Right lobe of liver (tissue), 6 donors: ENCODE data around the gene PIMREG. TPM values are rescaled to one million over a fixed set of nuclear protein-coding genes. Genes with fewer than 3 reads are reported as not detected.

Experiments used
- ATAC-seq, 4 donors: fragments of 200-7000 bp; cut with Tn5 transposase; one replicate each; pipeline ENCODE4 v1.9.1; 2020; ENCODE audit warnings: mild to moderate bottlenecking in 4 of 4, moderate library complexity in 4 of 4
- DNase-seq, 3 donors: peaks; one replicate each; pipeline ENCODE4 v3.0.0-alpha.2; 2020
- H3K27ac ChIP-seq, 3 donors: fragments of 200-600 bp; one replicate each; pipeline ENCODE4 v1.8.0; 2022
- H3K27me3 ChIP-seq, 2 donors: fragments of 200-600 bp; one replicate each; pipeline ENCODE4 v1.8.0; 2022
- H3K36me3 ChIP-seq, 4 donors: fragments of 200-600 bp; sonication (generic) in 1 of 4; one replicate each; pipeline versions ENCODE4 v1.5.1 to v1.8.0; 2017 to 2022; ENCODE audit warnings: control low read depth in 1 of 4
- H3K4me1 ChIP-seq, 4 donors: fragments of 200-600 bp; sonication (generic) in 1 of 4; one replicate each; pipeline versions ENCODE4 v1.5.1 to v1.8.0; 2017 to 2022; ENCODE audit warnings: control low read depth in 1 of 4
- H3K4me3 ChIP-seq, 3 donors: fragments of 200-600 bp; one replicate each; pipeline ENCODE4 v1.8.0; 2022
- H3K9me3 ChIP-seq, 4 donors: fragments of 200-600 bp; sonication (generic) in 1 of 4; one replicate each; pipeline versions ENCODE4 v1.5.1 to v1.8.0; 2017 to 2022; ENCODE audit warnings: control low read depth in 1 of 4
- CTCF ChIP-seq, 4 donors: fragments of 200-600 bp in 3 of 4; fragments of 450-650 bp in 1 of 4; IDR thresholded peaks; one replicate each; pipeline versions ENCODE4 v1.5.1 to v1.8.0; 2016 to 2022; ENCODE audit warnings: antibody characterized with exemption in 4 of 4, mild to moderate bottlenecking in 2 of 4
- POLR2A ChIP-seq: fragments of 450-650 bp; IDR thresholded peaks from one replicate; pipeline ENCODE4 v1.6.1; 2017; ENCODE audit warnings: antibody characterized with exemption, mild to moderate bottlenecking
- WGBS: methylation state at CpG from one replicate; pipeline ENCODE4 v1.1.6; 2018; ENCODE audit warnings: low coverage, low lambda C conversion rate; ENCODE audit not compliant: insufficient coverage; ENCODE audit errors: missing lambda C conversion rate; 5-methylcytosine and 5-hydroxymethylcytosine counted together
- intact Hi-C, 2 donors: fragments of 100-400 bp; cut with DNase I; formaldehyde crosslinking; loops; one replicate each; pipeline versions ENCODE4 v1.11.2 to v1.14.1; 2022
- total RNA-seq, 6 experiments: library from RNA; depleted of rRNA in 2 of 6; stranded (reverse); fragments of >200 nt in 2 of 6; fragmentation: NEBNext Ultra II Directional in 3 of 6; extraction: Animal tissue kit (Norgen Biotek cat#: 25700) in 3 of 6; gene quantifications; one replicate each; pipeline versions ENCODE4 v1.1.0 to v1.2.4, GENCODE V29; 2016 to 2023
- donor health status: DM: no; HTN: yes; CAD: no.
- donor health status: DM: no; HTN: no; CAD: no.
- donor health status: DM: no; HTN: no; CAD: no.
- donor health status: DM: no; HTN: yes; CAD: no.
- donor health status: DM: no; HTN: yes; CAD: no.

Gene PIMREG
- total RNA-seq, 6 experiments from 2014 or later, result 0.18 to 0.37 TPM; not detected in 4

GRCh38 chr17:6427279-6427781 lies 16.9 kb upstream of the PIMREG start:
- TF ChIP-seq POLR2A (no peak), CTCF (IDR thresholded peaks at IDR 0.05) (no peak)
- no peak overlapping the region for H3K27ac ChIP-seq
- intact Hi-C loops, result loop anchor here in 1 of 2 donors (5.0 kb wide), 1 partner anchor 840 kb away; no protein-coding TSS in a partner anchor
- H3K36me3 ChIP-seq, result no peaks in the 10 kb centered on the region
- DNase-seq, result no peak
- WGBS, result 46% methylated on average over 7 of the region's 7 CpGs
- no peaks in the 10 kb centered on the region for H3K9me3 ChIP-seq
- H3K27me3 ChIP-seq, result no peaks in the 10 kb centered on the region
- ATAC-seq, result peak in 2 of 4 donors; percentile 32 to 47
- H3K4me3 ChIP-seq, result no peak overlapping the region
- H3K4me1 ChIP-seq, result no peaks in the 10 kb centered on the region

GRCh38 chr17:6428207-6428965 lies 15.9 kb upstream of the PIMREG start:
- Histone ChIP-seq H3K27ac (no peak overlapping the region), H3K27me3 (no peaks in the 10 kb centered on the region), H3K36me3 (no peaks in the 10 kb centered on the region), H3K4me3 (no peak overlapping the region), H3K4me1 (no peaks in the 10 kb centered on the region), H3K9me3 (no peaks in the 10 kb centered on the region)
- no peak for ATAC-seq
- intact Hi-C loops, result loop anchor here in 1 of 2 donors (5.0 kb wide), 1 partner anchor 841 kb away; no protein-coding TSS in a partner anchor
- WGBS, result 81% methylated on average over 7 of the region's 17 CpGs
- no peak for DNase-seq
- no peak for TF ChIP-seq POLR2A
- no peak for TF ChIP-seq CTCF (IDR thresholded peaks at IDR 0.05)

GRCh38 chr17:6429266-6429665 lies 15.0 kb upstream of the PIMREG start:
- ATAC-seq, result no peak
- Histone ChIP-seq H3K27me3 (no peaks in the 10 kb centered on the region), H3K36me3 (no peaks in the 10 kb centered on the region), H3K4me3 (no peak overlapping the region), H3K27ac (no peak overlapping the region), H3K9me3 (no peaks in the 10 kb centered on the region), H3K4me1 (no peaks in the 10 kb centered on the region)
- no peak for DNase-seq
- no CpG with 5 or more reads among the region's 7 CpGs for WGBS
- intact Hi-C loops, result loop anchor here in 1 of 2 donors (5.0 kb wide), 1 partner anchor 842 kb away; no protein-coding TSS in a partner anchor
- TF ChIP-seq POLR2A, result no peak
- TF ChIP-seq CTCF (IDR thresholded peaks at IDR 0.05), result no peak

- no peak for DNase-seq
- no peak for TF ChIP-seq POLR2A
- peak in 1 of 4 donors; percentile 14 for TF ChIP-seq CTCF (IDR thresholded peaks at IDR 0.05)
Observed at GRCh38 chr17:6430769-6431168, 13.5 kb upstream of the PIMREG start.

More at GRCh38 chr17:6430769-6431168, 13.5 kb upstream of the PIMREG start:
- Histone ChIP-seq H3K9me3 (no peaks in the 10 kb centered on the region), H3K4me3 (no peak overlapping the region), H3K36me3 (no peaks in the 10 kb centered on the region), H3K27ac (no peak overlapping the region), H3K27me3 (no peaks in the 10 kb centered on the region), H3K4me1 (no peaks in the 10 kb centered on the region)
- ATAC-seq, result no peak
- intact Hi-C loops, result no loop called here
